Mononuclear cell (primary cell): ENCODE results near the gene REPS1. TPM values are rescaled to one million over a fixed set of nuclear protein-coding genes. Genes with fewer than 3 reads are reported as not detected.
"Not testable (repeated sequence)": the region's sequence is repeated elsewhere in the genome, so short reads cannot be mapped to it uniquely, and the experiment has no call there.

Experiments used
- H3K27me3 ChIP-seq: 2 replicates; pipeline ENCODE4 v1.6.0; 2011; ENCODE audit warnings: low read length, control low read depth; ENCODE audit not compliant: insufficient read depth
- H3K4me1 ChIP-seq: 2 replicates; pipeline ENCODE4 v1.5.1; 2011; ENCODE audit warnings: mild to moderate bottlenecking, low read length, control low read depth; ENCODE audit not compliant: insufficient read depth
- H3K4me3 ChIP-seq: 2 replicates; pipeline ENCODE4 v1.5.1; 2011; ENCODE audit warnings: mild to moderate bottlenecking, low read length, moderate library complexity
- H3K9me3 ChIP-seq: 2 replicates; pipeline ENCODE4 v1.5.1; 2011; ENCODE audit warnings: low read depth, mild to moderate bottlenecking, control low read depth, low read length
- total RNA-seq: library from RNA; depleted of rRNA; stranded (reverse); fragments of >200 nt; gene quantifications from one replicate; pipeline ENCODE4 v1.2.3, GENCODE V29; 2012

REPS1 gene
- total RNA-seq, 1 donor, result 62.8 TPM

DNA sequence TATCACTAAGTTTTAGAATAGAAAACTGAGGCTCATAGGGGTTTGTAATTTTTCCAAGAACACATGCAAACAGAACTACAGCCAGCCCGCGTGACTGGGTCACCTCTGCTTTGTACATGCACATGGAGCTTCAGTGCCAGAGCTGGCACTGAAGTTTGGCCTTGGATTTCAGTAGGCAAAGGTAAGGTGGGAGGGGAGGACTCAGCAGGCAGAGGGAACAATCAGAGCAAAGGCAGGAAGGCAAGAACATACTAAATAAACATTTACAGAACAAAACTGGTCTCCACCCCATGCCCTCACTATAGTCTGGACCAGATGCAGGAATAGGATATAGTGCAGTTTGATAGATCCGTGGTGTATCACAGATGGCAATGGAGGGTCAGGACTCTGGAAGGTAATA lies 26.9 kb upstream of the REPS1 start:
- H3K4me3 ChIP-seq, result no peak overlapping the region
- peaks cover 7% of the 10 kb centered on the region for H3K4me1 ChIP-seq
- no peaks in the 10 kb centered on the region for H3K9me3 ChIP-seq
- H3K27me3 ChIP-seq, result peaks cover 3% of the 10 kb centered on the region

DNA sequence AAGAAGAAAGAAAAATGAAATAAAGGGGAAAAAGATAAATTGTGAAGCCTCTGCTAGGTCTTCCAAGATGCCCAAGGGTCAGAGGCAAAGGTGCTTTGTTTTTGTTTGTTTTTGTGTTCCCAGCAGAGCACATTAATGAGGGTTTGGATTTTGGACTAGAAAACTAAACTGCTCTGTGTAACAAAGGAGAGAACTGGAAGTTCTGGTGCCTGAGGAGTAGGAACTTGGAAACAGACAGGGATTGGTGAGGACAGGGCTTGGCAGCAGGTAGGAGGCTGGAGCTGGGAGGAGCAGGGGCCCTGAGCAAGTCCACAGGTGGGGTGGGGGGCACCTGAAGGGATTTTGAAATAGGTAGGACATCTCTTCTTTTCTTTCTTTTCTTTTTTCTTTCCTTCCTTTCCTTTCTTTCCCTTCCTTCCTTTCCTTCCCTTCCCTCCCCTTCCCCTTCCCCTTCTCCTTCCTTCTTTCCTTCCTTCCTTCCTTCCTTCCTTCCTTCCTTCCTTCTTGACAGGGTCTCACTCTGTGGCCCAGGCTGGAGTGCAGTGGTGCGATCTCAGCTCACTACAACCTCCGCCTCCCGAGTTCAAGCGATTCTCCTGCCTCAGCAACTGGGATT lies 25.2 kb upstream of the REPS1 start:
- Histone ChIP-seq H3K4me3 (no peak overlapping the region), H3K9me3 (no peaks in the 10 kb centered on the region), H3K4me1 (peaks cover 7% of the 10 kb centered on the region), H3K27me3 (peaks cover 3% of the 10 kb centered on the region)

DNA sequence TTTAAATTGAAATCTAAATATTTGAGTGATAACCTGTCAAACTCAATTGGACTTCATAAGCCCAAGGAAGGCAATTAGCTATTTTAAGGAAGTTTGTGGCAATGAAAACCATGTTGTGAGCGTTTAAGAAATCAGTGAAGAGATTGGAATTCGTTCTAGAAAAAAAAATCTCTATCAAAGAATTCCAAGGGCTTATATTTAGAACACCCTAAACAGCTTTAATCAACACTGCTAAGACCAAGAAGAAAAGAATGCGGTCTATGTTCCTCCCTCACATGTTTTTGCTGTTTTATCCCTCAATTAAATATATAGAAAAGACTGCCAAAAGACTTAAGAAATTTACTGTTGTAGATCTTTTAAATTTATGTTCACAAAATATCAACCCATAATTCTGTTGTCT lies 23.9 kb upstream of the REPS1 start:
- Histone ChIP-seq H3K4me3 (no peak overlapping the region), H3K9me3 (no peaks in the 10 kb centered on the region), H3K27me3 (peaks cover 3% of the 10 kb centered on the region), H3K4me1 (peaks cover 7% of the 10 kb centered on the region)

- Histone ChIP-seq H3K27me3 (peaks cover 3% of the 10 kb centered on the region), H3K4me1 (no peaks in the 10 kb centered on the region), H3K4me3 (no peak overlapping the region), H3K9me3 (no peaks in the 10 kb centered on the region)
These were observed 22.6 kb upstream of the REPS1 start for GRCh38 chr6:139010674-139011073.

DNA sequence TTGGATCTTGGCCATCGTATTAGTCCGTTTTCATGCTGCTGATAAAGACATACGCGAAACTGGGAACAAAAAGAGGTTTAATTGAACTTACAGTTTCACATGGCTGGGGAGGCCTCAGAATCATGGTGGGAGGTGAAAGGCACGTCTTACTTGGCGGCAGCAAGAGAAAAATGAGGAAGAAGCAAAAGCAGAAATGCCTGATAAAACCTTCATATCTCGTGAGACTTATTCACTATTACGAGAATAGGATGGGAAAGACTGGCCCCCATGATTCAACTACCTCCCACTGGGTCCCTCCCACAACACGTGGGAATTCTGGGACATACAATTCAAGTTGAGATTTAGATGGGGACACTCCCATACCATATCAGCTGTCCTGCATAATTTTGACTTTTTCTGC lies 20.1 kb upstream of the REPS1 start:
- Histone ChIP-seq H3K4me3 (no peak overlapping the region), H3K27me3 (peaks cover 1% of the 10 kb centered on the region), H3K9me3 (no peaks in the 10 kb centered on the region), H3K4me1 (no peaks in the 10 kb centered on the region)

- no peaks in the 10 kb centered on the region for H3K4me1 ChIP-seq
- H3K9me3 ChIP-seq, result no peaks in the 10 kb centered on the region
- H3K27me3 ChIP-seq, result no peaks in the 10 kb centered on the region
- no peak overlapping the region for H3K4me3 ChIP-seq
These were observed 19.4 kb upstream of the REPS1 start for GRCh38 chr6:139007428-139007827.

GRCh38 chr6:139006477-139006876 lies 18.4 kb upstream of the REPS1 start:
- no peaks in the 10 kb centered on the region for H3K9me3 ChIP-seq
- H3K4me3 ChIP-seq, result no peak overlapping the region
- no peaks in the 10 kb centered on the region for H3K27me3 ChIP-seq
- no peaks in the 10 kb centered on the region for H3K4me1 ChIP-seq

GRCh38 chr6:139003751-139004150 lies 15.7 kb upstream of the REPS1 start:
- Histone ChIP-seq H3K4me1 (peaks cover 4% of the 10 kb centered on the region), H3K27me3 (no peaks in the 10 kb centered on the region), H3K4me3 (no peak overlapping the region), H3K9me3 (no peaks in the 10 kb centered on the region)

DNA sequence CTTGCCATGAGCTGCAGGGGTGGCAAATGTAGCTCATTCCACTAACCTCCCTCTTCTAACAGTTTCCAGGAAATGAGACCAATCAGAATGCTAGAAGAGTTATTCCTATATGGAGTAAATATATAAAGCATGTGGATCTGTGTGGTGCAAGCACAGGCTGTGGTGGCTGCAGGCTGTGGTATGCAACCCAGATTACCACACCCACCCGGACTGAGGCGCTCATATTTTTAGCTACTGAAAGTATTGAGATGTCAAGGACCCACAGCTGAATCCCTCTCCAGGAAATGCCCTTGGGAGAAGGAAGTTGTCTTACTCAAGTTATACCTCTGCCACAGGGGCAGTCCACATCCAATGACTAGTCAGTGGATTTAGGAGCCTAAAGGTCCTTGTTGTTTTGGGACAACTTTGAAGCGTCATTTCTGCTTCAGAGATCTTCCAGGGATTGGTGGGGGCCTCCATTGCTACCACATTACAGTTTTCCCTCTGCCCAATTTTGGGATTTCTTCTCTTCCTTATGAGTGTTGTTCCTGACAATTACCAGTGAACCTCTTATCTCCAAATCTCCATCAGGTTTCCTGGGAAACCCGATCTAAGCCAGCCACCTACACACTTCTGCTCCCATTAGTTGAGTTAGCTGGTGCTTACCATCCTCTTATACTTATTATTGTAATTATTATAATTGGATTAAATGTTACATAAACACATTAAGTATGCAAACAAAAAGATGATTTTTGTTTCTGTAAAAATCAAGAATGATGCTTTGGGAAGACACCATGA lies 12.1 kb upstream of the REPS1 start:
- H3K4me1 ChIP-seq, result peaks cover 4% of the 10 kb centered on the region
- H3K9me3 ChIP-seq, result no peaks in the 10 kb centered on the region
- no peaks in the 10 kb centered on the region for H3K27me3 ChIP-seq
- no peak overlapping the region for H3K4me3 ChIP-seq

DNA sequence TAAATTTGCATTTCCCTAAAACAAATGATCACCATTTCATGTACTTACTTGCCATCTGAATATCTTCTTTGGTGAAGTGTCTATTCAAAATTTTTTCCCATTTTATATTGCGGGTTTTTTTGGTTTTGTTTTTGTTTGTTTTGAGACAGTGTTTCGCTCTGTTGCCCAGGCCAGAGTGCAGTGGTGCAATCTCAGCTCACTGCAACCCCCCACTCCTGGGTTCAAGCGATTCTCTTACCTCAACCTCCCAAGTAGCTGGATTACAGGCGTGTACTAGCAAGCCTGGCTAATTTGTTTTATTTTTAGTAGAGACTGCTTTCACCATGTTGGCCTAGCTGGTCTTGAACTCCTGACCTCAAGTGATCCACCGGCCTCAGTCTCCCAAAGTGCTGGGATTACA lies 9.1 kb upstream of the REPS1 start:
- H3K4me1 ChIP-seq, result peaks cover 4% of the 10 kb centered on the region
- no peak overlapping the region for H3K4me3 ChIP-seq
- H3K27me3 ChIP-seq, result no peaks in the 10 kb centered on the region
- no peaks in the 10 kb centered on the region for H3K9me3 ChIP-seq

GRCh38 chr6:138996524-138996923 lies 8.5 kb upstream of the REPS1 start:
- H3K4me3 ChIP-seq, result no peak overlapping the region
- H3K4me1 ChIP-seq, result peaks cover 4% of the 10 kb centered on the region
- H3K27me3 ChIP-seq, result no peaks in the 10 kb centered on the region
- no peaks in the 10 kb centered on the region for H3K9me3 ChIP-seq

DNA sequence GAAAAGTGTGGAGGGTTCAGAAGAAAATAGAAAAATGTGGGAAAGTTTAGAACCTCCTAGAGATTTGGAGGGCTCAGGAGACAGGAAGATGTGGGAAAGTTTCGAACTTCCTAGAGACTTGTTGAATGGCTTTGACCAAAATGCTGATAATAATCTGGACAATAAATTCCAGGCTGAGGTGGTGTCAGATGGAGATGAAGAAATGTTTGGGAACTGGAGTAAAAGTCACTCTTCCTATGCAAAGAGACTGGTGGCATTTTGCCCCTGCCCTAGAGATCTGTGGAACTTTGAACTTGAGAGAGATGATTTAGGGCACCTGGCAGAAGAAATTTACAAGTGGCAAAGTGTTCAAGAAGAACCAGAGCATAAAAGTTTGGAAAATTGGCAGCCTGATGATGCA lies 5.4 kb upstream of the REPS1 start:
- H3K4me3 ChIP-seq, H3K9me3 ChIP-seq, H3K27me3 ChIP-seq, H3K4me1 ChIP-seq: not testable (repeated sequence)

DNA sequence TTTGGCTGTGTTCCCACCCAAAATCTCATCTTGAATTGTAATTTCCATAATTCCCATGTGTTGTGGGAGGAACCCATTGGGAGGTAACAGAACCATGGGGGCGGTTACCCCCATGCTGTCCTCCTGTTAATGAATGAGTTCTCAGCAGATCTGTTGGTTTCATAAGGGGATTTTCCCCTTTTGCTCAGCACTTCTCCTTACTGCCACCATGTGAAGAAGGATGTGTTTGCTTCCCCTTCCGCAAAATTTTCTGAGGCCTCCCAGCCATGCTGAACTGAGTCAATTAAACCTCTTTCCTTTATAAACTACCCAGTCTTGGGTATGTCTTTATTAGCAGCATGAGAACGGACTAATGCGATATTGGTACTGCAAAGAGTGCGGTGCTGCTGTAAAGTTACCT lies 4.9 kb upstream of the REPS1 start:
- H3K4me1 ChIP-seq, H3K27me3 ChIP-seq, H3K4me3 ChIP-seq, H3K9me3 ChIP-seq: not testable (repeated sequence)

- Histone ChIP-seq H3K27me3 (no peaks in the 10 kb centered on the region), H3K4me3 (no peak overlapping the region), H3K4me1 (peaks cover 13% of the 10 kb centered on the region), H3K9me3 (no peaks in the 10 kb centered on the region)
These were observed 3.2 kb upstream of the REPS1 start for GRCh38 chr6:138991206-138991605.

- H3K4me3 ChIP-seq, result no peak overlapping the region
- H3K4me1 ChIP-seq, result peaks cover 28% of the 10 kb centered on the region
- H3K9me3 ChIP-seq, result no peaks in the 10 kb centered on the region
- H3K27me3 ChIP-seq, result no peaks in the 10 kb centered on the region
These were observed 1.3 kb upstream of the REPS1 start for GRCh38 chr6:138989098-138989983.
